ENCODE data around the gene MYH9. TPM values are rescaled to one million over a fixed set of nuclear protein-coding genes. Genes with fewer than 3 reads are reported as not detected.
A peak's percentile ranks its signal among the peaks of the same experiment; 100 is the strongest.

MYH9 gene
- total and polyA plus RNA-seq, 2 donors (not counting 1 experiment from before 2014, with no cell fraction given): 108 to 554 TPM

GRCh38 chr22:36286096-36286957 lies 101.4 kb downstream of the MYH9 start:
- no peaks in the 10 kb centered on the region for H3K9me3 ChIP-seq (ENCODE audit: control extremely low read depth in 1 of 3, control insufficient read depth in 2 of 3, insufficient read depth in 1 of 3, low read length in 2 of 3)
- H4K20me1 ChIP-seq (ENCODE audit: control insufficient read depth, insufficient read depth, low read length, poor library complexity, severe bottlenecking): peaks cover 71% of the 10 kb centered on the region
- Mint-ChIP-seq H3K4me1 (no peaks in the 10 kb centered on the region), H3K27ac (peak overlapping the region; percentile 12), H3K4me3 (no peak overlapping the region), H3K9me3 (ENCODE audit: insufficient read depth) (no peaks in the 10 kb centered on the region), H3K27me3 (no peaks in the 10 kb centered on the region)
- H3K4me3 ChIP-seq (ENCODE audit: control extremely low read depth in 1 of 5, extremely low read depth in 1 of 5, insufficient read depth in 1 of 5, low read depth in 2 of 5, low read length in 4 of 5): no peak overlapping the region
- WGBS (ENCODE audit: insufficient coverage): 85% methylated on average over 28 of the region's 28 CpGs
- CTCF ChIA-PET: interaction anchor here (0.6 to 3.5 kb wide), 17 partner anchors 8 to 266 kb away, joined by 3 to 24 read pairs (median 5); partner anchors contain the start of gene APOL1
- H2AFZ ChIP-seq (ENCODE audit: insufficient read depth, low read depth, low read length, poor library complexity, severe bottlenecking): no peak overlapping the region
- no peaks in the 10 kb centered on the region for H3K4me1 ChIP-seq (ENCODE audit: control insufficient read depth in 2 of 2, insufficient read depth in 2 of 2, low read length in 2 of 2)
- TF ChIP-seq CTCF (IDR thresholded peaks at IDR 0.05) (peak; percentile 86), EZH2 (IDR thresholded peaks at IDR 0.05; ENCODE audit: borderline replicate concordance, insufficient read depth, low read depth, low read length, poor library complexity, severe bottlenecking) (no peak)
- no peak overlapping the region for H3K9ac ChIP-seq (ENCODE audit: low read length)
- intact Hi-C loops (cut with micrococcal nuclease): no loop called here
- DNase-seq (peak; percentile 74), ATAC-seq (ENCODE audit: low read depth) (peak; percentile 87)
- no peaks in the 10 kb centered on the region for H3K79me2 ChIP-seq (ENCODE audit: control insufficient read depth, insufficient read depth, low read length)
- peak overlapping the region in 1 of 2 donors; percentile 28 for H3K27ac ChIP-seq (ENCODE audit: low read length in 2 of 2)
- POLR2A ChIA-PET: interaction anchor here (0.5 kb wide), 1 partner anchor 188 kb away, joined by 4 read pairs; no protein-coding TSS in a partner anchor
- H3K4me2 ChIP-seq (replicated peaks; ENCODE audit: low read depth, low read length, poor library complexity, severe bottlenecking): no peak overlapping the region
- H3K36me3 ChIP-seq (replicated peaks in 1 of 2; ENCODE audit: control extremely low read depth in 1 of 2, control insufficient read depth in 1 of 2, extremely low read depth in 1 of 2, insufficient read depth in 2 of 2, low read length in 1 of 2): peaks cover 7 to 83% of the 10 kb centered on the region in 2 experiments
- H3K27me3 ChIP-seq (replicated peaks in 1 of 4; ENCODE audit: control extremely low read depth in 1 of 4, control insufficient read depth in 3 of 4, insufficient read depth in 4 of 4, low read length in 3 of 4): no peaks in the 10 kb centered on the region

GRCh38 chr22:36285545-36285944 lies 102.2 kb downstream of the MYH9 start:
- Histone ChIP-seq H3K27me3 (replicated peaks in 1 of 4; ENCODE audit: control extremely low read depth in 1 of 4, control insufficient read depth in 3 of 4, insufficient read depth in 4 of 4, low read length in 3 of 4) (no peaks in the 10 kb centered on the region), H3K36me3 (replicated peaks in 1 of 2; ENCODE audit: control extremely low read depth in 1 of 2, control insufficient read depth in 1 of 2, extremely low read depth in 1 of 2, insufficient read depth in 2 of 2, low read length in 1 of 2) (peaks cover 7 to 88% of the 10 kb centered on the region in 2 experiments), H3K4me2 (replicated peaks; ENCODE audit: low read depth, low read length, poor library complexity, severe bottlenecking) (no peak overlapping the region), H3K9ac (ENCODE audit: low read length) (no peak overlapping the region), H3K27ac (ENCODE audit: low read length in 2 of 2) (no peak overlapping the region), H3K79me2 (ENCODE audit: control insufficient read depth, insufficient read depth, low read length) (no peaks in the 10 kb centered on the region), H3K9me3 (ENCODE audit: control extremely low read depth in 1 of 3, control insufficient read depth in 2 of 3, insufficient read depth in 1 of 3, low read length in 2 of 3) (no peaks in the 10 kb centered on the region), H2AFZ (ENCODE audit: insufficient read depth, low read depth, low read length, poor library complexity, severe bottlenecking) (no peak overlapping the region), H4K20me1 (ENCODE audit: control insufficient read depth, insufficient read depth, low read length, poor library complexity, severe bottlenecking) (peaks cover 71% of the 10 kb centered on the region), H3K4me1 (ENCODE audit: control insufficient read depth in 2 of 2, insufficient read depth in 2 of 2, low read length in 2 of 2) (no peaks in the 10 kb centered on the region), H3K4me3 (ENCODE audit: control extremely low read depth in 1 of 5, extremely low read depth in 1 of 5, insufficient read depth in 1 of 5, low read depth in 2 of 5, low read length in 4 of 5) (no peak overlapping the region)
- H3K4me3 Mint-ChIP-seq: no peak overlapping the region
- no peak for TF ChIP-seq CTCF (IDR thresholded peaks at IDR 0.05)
- TF ChIP-seq EZH2 (IDR thresholded peaks at IDR 0.05; ENCODE audit: borderline replicate concordance, insufficient read depth, low read depth, low read length, poor library complexity, severe bottlenecking): no peak
- H3K27ac Mint-ChIP-seq: no peak overlapping the region
- no peaks in the 10 kb centered on the region for H3K9me3 Mint-ChIP-seq (ENCODE audit: insufficient read depth)
- H3K4me1 Mint-ChIP-seq: no peaks in the 10 kb centered on the region
- intact Hi-C loops (cut with micrococcal nuclease): no loop called here
- ChIA-PET CTCF (interaction anchor here (0.6 to 3.5 kb wide), 9 partner anchors 10 to 205 kb away, joined by 3 to 24 read pairs (median 9); no protein-coding TSS in a partner anchor), POLR2A (interaction anchor here (0.6 kb wide), 1 partner anchor 171 kb away, joined by 3 read pairs; no protein-coding TSS in a partner anchor)
- H3K27me3 Mint-ChIP-seq: no peaks in the 10 kb centered on the region
- 95% methylated on average over 21 of the region's 21 CpGs for WGBS (ENCODE audit: insufficient coverage)
- no peak for DNase-seq
- ATAC-seq (ENCODE audit: low read depth): no peak
